NCI-H1436 treated with DMSO at 0.1 percent for 48 hours (cell line): Measurements from ENCODE around the gene RIC8B.
A peak's percentile ranks its signal among the peaks of the same experiment; 100 is the strongest.
"Not testable (repeated sequence)": the region's sequence is repeated elsewhere in the genome, so short reads cannot be mapped to it uniquely, and the experiment has no call there.

Experiments used
- DNase-seq: peaks from one replicate; lab custom pipeline; 2025; lab: John Stamatoyannopoulos, UW

Gene RIC8B, protein sequence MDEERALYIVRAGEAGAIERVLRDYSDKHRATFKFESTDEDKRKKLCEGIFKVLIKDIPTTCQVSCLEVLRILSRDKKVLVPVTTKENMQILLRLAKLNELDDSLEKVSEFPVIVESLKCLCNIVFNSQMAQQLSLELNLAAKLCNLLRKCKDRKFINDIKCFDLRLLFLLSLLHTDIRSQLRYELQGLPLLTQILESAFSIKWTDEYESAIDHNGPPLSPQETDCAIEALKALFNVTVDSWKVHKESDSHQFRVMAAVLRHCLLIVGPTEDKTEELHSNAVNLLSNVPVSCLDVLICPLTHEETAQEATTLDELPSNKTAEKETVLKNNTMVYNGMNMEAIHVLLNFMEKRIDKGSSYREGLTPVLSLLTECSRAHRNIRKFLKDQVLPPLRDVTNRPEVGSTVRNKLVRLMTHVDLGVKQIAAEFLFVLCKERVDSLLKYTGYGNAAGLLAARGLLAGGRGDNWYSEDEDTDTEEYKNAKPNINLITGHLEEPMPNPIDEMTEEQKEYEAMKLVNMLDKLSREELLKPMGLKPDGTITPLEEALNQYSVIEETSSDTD

DNA sequence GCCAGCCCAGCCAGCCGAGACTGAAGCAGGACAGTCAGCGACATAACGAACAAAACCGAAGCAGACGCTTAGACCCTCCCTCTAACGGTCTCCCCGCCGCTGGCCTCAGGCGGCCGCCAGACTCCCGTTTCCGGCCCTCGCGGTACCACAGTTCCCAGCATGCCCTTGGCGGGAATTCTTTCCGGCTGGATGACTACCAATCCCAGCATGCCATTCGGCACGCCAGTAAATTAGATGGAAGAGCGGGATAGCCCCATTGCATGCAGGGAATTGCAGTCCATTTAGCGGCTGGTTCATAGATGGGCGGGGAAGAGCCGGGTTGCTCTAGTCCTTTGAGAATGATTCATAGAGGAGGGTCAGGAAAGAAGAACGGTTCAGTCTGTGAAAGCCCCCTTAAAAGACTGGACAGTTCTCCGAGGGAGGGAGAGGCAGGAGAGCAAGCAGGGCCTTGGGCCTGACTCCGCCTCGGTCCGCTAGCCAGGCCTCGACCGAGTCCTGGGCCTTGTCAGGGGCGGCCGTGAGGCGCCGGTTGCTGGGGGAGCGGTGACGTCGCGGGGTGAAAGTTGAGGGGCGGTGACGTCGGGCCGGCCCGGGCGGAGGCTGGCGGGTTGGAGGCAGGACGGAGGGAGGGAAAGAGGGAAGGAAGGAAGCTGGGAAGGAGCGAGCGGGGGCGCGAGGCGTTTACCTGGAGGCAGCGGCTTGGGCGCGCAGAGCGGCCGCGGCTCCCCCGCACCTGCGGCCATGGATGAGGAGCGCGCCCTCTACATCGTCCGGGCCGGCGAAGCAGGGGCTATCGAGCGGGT lies at the start of gene RIC8B:
RIC8B (plus strand) TSS at position 678 of the 803 bp plus-strand sequence; CDS start at position 742, 64 bp downstream.
- peak; percentile 94 for DNase-seq

GRCh38 chr12:106724934-106725333 lies 49.5 kb upstream of the RIC8B start:
- DNase-seq: no peak

DNA sequence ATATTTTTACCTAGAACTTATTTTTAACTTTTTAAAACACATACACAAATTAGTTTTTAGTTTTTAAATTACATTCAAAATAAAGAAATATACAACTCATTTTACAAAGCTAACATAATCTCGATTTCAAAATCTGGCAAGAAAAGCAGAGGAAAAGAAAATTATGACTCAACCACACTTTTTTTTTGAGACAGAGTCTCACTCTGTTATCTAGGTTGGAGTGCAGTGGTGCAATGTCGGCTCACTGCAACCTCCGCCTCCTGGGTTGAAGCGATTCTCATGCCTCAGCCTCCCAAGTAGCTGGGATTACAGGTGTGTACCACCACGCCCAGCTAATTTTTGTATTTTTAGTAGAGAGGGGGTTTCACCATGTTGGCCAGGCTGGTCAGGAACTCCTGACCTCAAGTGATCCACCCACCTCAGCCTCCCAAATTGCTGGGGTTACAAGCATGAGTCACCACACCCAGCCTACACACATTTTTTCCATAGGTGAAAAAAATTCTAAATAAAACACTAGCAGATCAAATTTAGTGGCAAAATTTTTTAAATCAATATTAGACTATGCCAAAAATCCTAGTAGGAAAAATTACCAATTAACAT lies 47.8 kb upstream of the RIC8B start:
- not testable (repeated sequence) for DNase-seq

DNA sequence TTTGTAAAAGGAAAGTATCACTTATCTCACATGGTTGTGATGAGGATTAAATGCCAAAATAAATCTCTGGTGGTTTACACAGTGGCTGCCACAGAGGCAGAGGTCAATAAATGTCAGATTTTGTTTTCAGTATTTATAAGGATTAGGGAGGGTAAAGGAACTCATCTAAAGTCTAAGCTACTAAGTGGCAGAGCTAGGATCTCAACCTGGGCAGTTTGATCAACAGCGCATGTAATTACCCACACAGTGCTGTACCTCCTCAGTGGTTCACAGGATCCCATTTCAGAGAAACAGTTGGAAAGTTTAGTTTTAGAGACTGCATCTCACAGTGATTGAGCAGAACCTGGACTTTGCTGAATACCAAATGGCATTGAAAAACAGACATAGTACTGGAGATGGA lies 44.9 kb upstream of the RIC8B start:
- no peak for DNase-seq

- DNase-seq: no peak
Measured at GRCh38 chr12:106732890-106733289, 41.6 kb upstream of the RIC8B start.

GRCh38 chr12:106733660-106734059 lies 40.8 kb upstream of the RIC8B start:
- no peak for DNase-seq

DNA sequence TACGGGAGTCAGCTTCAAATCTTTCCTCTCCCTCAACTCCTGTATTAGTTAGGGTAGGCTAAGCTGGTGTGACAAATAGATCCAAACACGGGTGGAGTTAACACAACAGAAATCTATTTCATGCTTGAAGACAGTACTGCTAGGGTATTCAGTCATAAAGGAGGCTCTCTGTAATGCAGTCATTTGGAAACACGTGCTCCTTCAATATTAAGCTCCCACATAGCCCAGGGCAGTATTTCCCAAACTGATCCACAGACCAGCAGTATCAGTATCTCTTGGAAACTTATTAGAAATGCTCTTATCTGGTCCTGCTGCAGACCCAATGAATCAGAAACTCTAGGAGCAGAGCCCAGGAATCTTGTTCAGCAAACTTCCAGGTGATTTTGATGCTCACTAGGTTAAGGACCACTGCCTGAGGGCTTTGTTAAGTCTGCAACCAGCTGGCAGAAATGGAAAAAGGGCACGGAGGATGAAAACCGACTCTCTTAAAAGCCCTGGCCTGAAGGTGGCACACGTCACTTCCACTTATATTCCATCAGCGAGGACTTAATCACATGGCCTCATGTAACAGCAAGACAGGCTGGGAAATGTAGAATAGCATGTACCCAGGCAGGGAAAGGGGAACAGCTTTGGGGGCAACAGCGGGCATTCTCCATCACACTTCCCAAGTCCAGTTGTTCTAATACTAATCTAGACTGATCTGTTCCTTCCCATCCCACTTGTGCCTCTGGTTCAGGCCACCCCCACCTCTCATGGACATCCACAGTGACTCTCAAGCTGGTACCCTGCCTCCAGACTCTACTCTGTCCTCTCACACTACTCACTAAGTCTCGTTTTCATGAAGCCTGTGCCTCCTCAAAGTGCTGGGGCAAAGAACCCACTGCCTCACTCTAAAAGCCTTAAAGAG lies 38.2 kb upstream of the RIC8B start:
- no peak for DNase-seq

GRCh38 chr12:106739318-106739717 lies 35.2 kb upstream of the RIC8B start:
- no peak for DNase-seq

- DNase-seq: no peak
Measured at GRCh38 chr12:106739815-106740530, 34.5 kb upstream of the RIC8B start.

DNA sequence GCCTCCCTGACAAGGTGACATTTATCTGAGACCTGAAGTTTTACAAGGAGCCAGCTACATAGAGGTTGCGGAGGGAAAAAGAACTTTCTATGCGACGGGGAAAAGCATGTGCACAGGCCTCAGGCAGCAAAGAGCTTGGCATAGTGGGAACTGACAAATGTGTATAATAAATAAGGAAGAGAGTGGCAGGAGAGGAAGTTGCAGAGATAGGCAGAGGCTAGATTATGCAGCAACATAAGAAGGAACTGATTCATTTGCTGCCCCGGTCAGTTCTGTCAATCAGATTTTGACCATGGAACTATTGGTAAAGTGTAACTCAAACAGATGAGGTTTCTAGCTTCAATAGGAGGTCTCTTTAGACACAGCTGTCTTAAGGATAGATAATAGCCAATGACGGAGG lies 33.7 kb upstream of the RIC8B start:
- DNase-seq: no peak

GRCh38 chr12:106741247-106741646 lies 33.2 kb upstream of the RIC8B start:
- no peak for DNase-seq

GRCh38 chr12:106743270-106743988 lies 31.1 kb upstream of the RIC8B start:
- DNase-seq: no peak

DNA sequence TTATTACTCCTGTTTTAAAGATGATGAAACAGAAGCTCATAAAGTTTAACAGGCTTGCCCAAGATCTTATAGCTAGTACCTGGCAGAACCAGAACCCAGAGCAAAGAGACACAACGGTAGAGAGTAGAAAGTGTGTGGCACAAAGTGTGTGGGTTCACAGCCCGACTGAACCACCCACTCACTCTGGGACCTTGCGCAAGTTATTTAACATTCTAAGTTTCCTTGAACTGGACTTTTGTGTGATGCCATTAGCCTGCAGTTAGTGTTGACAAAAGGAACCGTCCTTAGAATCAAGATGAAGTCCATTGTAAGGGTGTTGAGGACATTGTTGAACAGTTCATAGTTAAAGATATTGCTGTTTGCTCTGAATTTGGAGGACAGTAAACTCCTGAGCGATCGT lies 29.9 kb upstream of the RIC8B start:
- no peak for DNase-seq

DNA sequence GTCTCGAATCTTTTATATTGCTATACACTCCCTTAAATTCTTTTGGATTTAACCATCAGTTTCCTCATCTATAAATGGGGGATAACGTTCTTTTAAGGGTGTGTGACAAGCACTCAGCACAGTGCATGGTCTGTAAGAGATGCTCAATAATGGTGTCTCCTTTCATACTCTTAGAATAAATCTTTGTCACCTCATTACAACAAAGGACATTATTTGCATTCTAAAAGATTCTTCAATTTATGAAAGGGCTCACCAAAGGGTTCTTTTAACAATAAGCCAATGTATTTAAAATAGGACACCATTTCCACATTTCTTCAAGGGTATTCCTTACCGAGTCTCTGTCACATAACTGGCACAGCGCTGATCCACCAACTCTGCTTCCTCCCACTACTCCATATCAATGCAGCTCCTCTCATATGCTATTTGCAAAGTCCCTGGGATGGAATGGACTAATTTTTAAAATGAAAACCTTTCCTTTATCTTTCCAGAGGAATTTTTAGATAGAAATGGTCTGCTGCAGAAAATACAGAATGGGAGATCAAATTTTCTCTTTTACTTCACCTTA lies 29.2 kb upstream of the RIC8B start:
- no peak for DNase-seq

DNA sequence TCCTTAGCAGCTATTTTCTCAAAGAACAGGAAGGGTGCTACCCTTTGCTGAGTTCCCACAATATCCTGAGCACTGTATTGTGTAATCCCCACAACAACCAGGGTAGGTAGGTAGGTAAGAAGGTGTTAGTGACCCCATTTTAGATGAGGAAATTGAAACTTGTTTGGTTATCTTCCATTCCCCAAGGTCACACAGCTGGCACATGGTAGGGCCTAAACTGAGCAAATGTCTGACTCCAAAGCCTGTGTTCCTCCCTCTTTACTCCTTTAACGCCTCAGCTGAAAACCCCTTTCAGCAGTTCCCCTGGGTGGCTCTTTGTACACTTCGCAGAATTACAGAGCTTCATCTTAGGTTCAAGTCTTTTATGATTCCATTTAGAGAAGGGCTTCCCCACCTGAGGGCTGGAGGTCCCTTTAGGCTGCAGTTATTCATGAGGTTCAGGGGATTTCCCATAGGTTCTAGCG lies 26.5 kb upstream of the RIC8B start:
- DNase-seq: no peak

- no peak for DNase-seq
Measured at GRCh38 chr12:106750524-106750923, 24.0 kb upstream of the RIC8B start.

GRCh38 chr12:106753526-106753925 lies 21.0 kb upstream of the RIC8B start:
- peak; percentile 55 for DNase-seq

GRCh38 chr12:106754331-106754730 lies 20.2 kb upstream of the RIC8B start:
- no peak for DNase-seq

- DNase-seq: no peak
Measured at GRCh38 chr12:106757623-106758348, 16.7 kb upstream of the RIC8B start.
